GM15510 (cell line): ENCODE measurements around the gene ORC1.

Experiments
- POLR2A ChIP-seq: IDR thresholded peaks from 3 replicates; pipeline ENCODE4 v1.6.1; 2011; ENCODE audit warnings: borderline replicate concordance; ENCODE audit not compliant: insufficient read length; ENCODE audit errors: extremely low read depth

ORC1 gene

DNA sequence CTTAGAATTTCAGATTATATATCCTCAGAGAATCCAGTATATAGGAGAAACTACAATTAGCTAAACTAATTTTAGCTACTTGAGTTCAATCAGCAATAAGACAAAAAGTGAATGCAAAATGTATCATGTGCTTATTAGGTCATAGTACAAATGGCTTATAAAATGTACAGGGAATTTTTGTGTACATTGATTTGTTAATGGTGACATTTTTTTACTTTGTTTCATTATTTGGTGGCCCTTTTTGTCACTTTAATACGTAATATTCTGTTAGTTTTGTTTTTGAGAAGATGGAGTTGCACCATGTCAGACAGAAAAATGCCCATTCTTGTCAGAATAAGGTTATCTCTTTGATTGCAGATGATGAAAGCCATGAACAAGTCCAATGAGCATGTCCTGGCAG lies 71.8 kb downstream of the ORC1 start:
- TF ChIP-seq POLR2A: no peak

GRCh38 chr1:52328615-52329014 lies 75.6 kb downstream of the ORC1 start:
- no peak for TF ChIP-seq POLR2A

DNA sequence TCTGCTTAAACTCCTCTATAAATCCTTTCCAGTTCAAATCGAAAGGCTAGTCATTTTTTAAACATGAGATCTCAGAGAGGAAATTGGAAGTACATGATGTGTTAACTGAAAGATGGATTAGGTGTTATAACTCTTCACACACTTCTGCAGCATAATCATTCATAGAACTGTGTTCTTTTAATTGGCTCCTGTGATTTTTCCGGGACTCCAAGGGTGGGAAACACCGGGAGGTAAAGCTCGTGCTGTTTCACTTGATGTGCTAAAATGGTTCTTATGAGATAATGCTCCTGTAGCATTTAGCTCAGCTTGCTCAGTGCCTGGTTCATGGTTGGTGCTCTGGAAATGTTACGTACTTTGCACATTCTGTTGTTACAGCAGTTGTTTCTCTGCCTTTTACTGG lies 78.4 kb downstream of the ORC1 start:
- no peak for TF ChIP-seq POLR2A

GRCh38 chr1:52323731-52324130 lies 80.5 kb downstream of the ORC1 start:
- TF ChIP-seq POLR2A: no peak
